CD1c-positive myeloid dendritic cell (primary cell): Measurements from ENCODE around the gene PCDHB8.
A peak's percentile ranks its signal among the peaks of the same experiment; 100 is the strongest.
"Not testable (repeated sequence)": the region's sequence is repeated elsewhere in the genome, so short reads cannot be mapped to it uniquely, and the experiment has no call there.

Experiments
- DNase-seq: peaks from one replicate; pipeline ENCODE4 v3.0.0-alpha.2; 2016; ENCODE audit errors: extremely low spot score

PCDHB8 gene

GRCh38 chr5:141177577-141178191, at the start of gene PCDHB8:
Gene PCDHB8 (plus strand): TSS chr5:141177790. CDS start chr5:141178035, 245 bp downstream.
- not testable (repeated sequence) for DNase-seq

GRCh38 chr5:141135030-141135717, 42.4 kb upstream of the PCDHB8 start, which contains the start of gene PCDHB5:
Gene PCDHB5 (plus strand): TSS chr5:141135206. CDS start chr5:141135435, 229 bp downstream.
- DNase-seq = no peak

GRCh38 chr5:141135718-141136266, 41.8 kb upstream of the PCDHB8 start:
- DNase-seq = no peak

GRCh38 chr5:141137346-141137745, 40.2 kb upstream of the PCDHB8 start:
- DNase-seq = not testable (repeated sequence)

- DNase-seq = no peak
These were observed 27.8 kb upstream of the PCDHB8 start, which contains the start of gene PCDHB6 for GRCh38 chr5:141149812-141150211. Gene PCDHB6 (plus strand): TSS chr5:141150057. CDS start chr5:141150258, 201 bp downstream.

- no peak for DNase-seq
These were observed 27.2 kb upstream of the PCDHB8 start for GRCh38 chr5:141150224-141150992.

- DNase-seq = no peak
These were observed 26.6 kb upstream of the PCDHB8 start for GRCh38 chr5:141150993-141151325.

GRCh38 chr5:141151632-141152031, 26.0 kb upstream of the PCDHB8 start:
- DNase-seq = not testable (repeated sequence)

GRCh38 chr5:141152096-141152495, 25.5 kb upstream of the PCDHB8 start:
- DNase-seq = not testable (repeated sequence)

GRCh38 chr5:141155540-141156374, 21.8 kb upstream of the PCDHB8 start:
- no peak for DNase-seq

- DNase-seq = not testable (repeated sequence)
These were observed 20.2 kb upstream of the PCDHB8 start for GRCh38 chr5:141157356-141157755.

GRCh38 chr5:141157901-141158300, 19.7 kb upstream of the PCDHB8 start:
- not testable (repeated sequence) for DNase-seq

GRCh38 chr5:141172381-141173204, 5.0 kb upstream of the PCDHB8 start, which contains the start of gene PCDHB7:
Gene PCDHB7 (plus strand): TSS chr5:141172644. CDS start chr5:141172836, 192 bp downstream.
- DNase-seq = peak; percentile 5

GRCh38 chr5:141174291-141175104, 3.1 kb upstream of the PCDHB8 start:
- not testable (repeated sequence) for DNase-seq

GRCh38 chr5:141175933-141176332, 1.7 kb upstream of the PCDHB8 start:
- DNase-seq = no peak

- DNase-seq = not testable (repeated sequence)
These were observed 1.8 kb downstream of the PCDHB8 start for GRCh38 chr5:141179371-141179770.

GRCh38 chr5:141179876-141180275, 2.3 kb downstream of the PCDHB8 start:
- DNase-seq = not testable (repeated sequence)

- DNase-seq = no peak
These were observed 2.7 kb downstream of the PCDHB8 start for GRCh38 chr5:141180313-141180712.

GRCh38 chr5:141182248-141182647, 4.7 kb downstream of the PCDHB8 start, which contains the start of gene PCDHB16:
Gene PCDHB16 (plus strand): TSS chr5:141182387. CDS start chr5:141182560, 173 bp downstream.
- DNase-seq = no peak
